Adrenal gland (tissue), 12 donors: ENCODE results near the gene DIO3. TPM values are rescaled to one million over a fixed set of nuclear protein-coding genes. Genes with fewer than 3 reads are reported as not detected.

Experiments used
- DNase-seq, 7 donors: peaks; one replicate each; pipeline ENCODE4 v3.0.0-alpha.2; 2019 to 2020
- H3K27ac ChIP-seq, 5 donors: fragments of 200-600 bp; sonication (generic) in 4 of 5; 1 replicate in 3 of 5; 2 replicates in 2 of 5; pipeline versions ENCODE4 v1.5.1 to v1.8.0; 2016 to 2020; ENCODE audit warnings: mild to moderate bottlenecking in 1 of 5
- H3K27me3 ChIP-seq: fragments of 200-600 bp; 2 replicates; pipeline ENCODE4 v1.8.0; 2021
- H3K36me3 ChIP-seq, 2 donors: fragments of 200-600 bp; replicated peaks in 1 of 2; 1 replicate in 1 of 2; 2 replicates in 1 of 2; pipeline versions ENCODE4 v1.5.1 to v1.8.0; 2018 to 2022
- H3K4me1 ChIP-seq, 2 donors: fragments of 200-600 bp; replicated peaks in 1 of 2; 1 replicate in 1 of 2; 2 replicates in 1 of 2; pipeline versions ENCODE4 v1.5.1 to v1.8.0; 2018 to 2021
- H3K4me3 ChIP-seq, 4 donors: fragments of 200-600 bp; sonication (generic) in 3 of 4; one replicate each; pipeline ENCODE4 v1.5.1; 2016 to 2018
- H3K9me3 ChIP-seq, 3 donors: fragments of 200-600 bp; sonication (generic) in 1 of 3; replicated peaks in 1 of 3; 1 replicate in 2 of 3; 2 replicates in 1 of 3; pipeline versions ENCODE4 v1.5.1 to v1.8.0; 2016 to 2021
- POLR2A ChIP-seq, 2 donors: fragments of 450-650 bp; IDR thresholded peaks; one replicate each; pipeline ENCODE4 v1.6.1; 2017; ENCODE audit warnings: antibody characterized with exemption in 2 of 2, mild to moderate bottlenecking in 2 of 2, moderate library complexity in 1 of 2
- WGBS, 4 donors: extraction: QIAGEN DNeasy Blood & Tissue Kit in 2 of 4; methylation state at CpG; one replicate each; pipeline versions ENCODE4 v1.1.5 to v1.1.7; 2013 to 2017; 5-methylcytosine and 5-hydroxymethylcytosine counted together
- intact Hi-C, 2 donors: fragments of 100-400 bp; cut with DNase I; formaldehyde crosslinking; loops; one replicate each; pipeline versions ENCODE4 v1.14.1 to v1.15.0; 2022 to 2023
- polyA plus RNA-seq, 3 donors: library from polyadenylated mRNA; stranded (reverse); fragments of 200-250 nt in 2 of 3; fragments of 350-450 nt in 1 of 3; fragmentation: Illumina TruSeq in 1 of 3; extraction: RNeasy Lipid Tissue Mini Kit (QIAGEN cat#74804) in 1 of 3; gene quantifications; one replicate each; pipeline ENCODE4 v1.2.3, GENCODE V29; 2013 to 2014
- total RNA-seq, 9 donors: library from RNA; depleted of rRNA in 4 of 9; stranded (reverse); fragments of >200 nt in 4 of 9; fragments of 120-200 nt in 1 of 9; fragmentation: NEBNext Ultra II Directional in 1 of 9; extraction: Animal tissue kit (Norgen Biotek cat#: 25700) in 1 of 9; gene quantifications; one replicate each; pipeline versions ENCODE4 v1.1.0 to v1.2.4, GENCODE V29; 2013 to 2023
- TF ChIP-seq, protein P1 (sequence below), 6 experiments: fragments of 450-650 bp in 4 of 6; fragments of 200-600 bp in 2 of 6; sonication (generic) in 1 of 6; IDR thresholded peaks; 1 replicate in 5 of 6; 2 replicates in 1 of 6; pipeline versions ENCODE4 v1.5.1 to v1.8.0; 2016 to 2021; ENCODE audit warnings: antibody characterized with exemption in 6 of 6, mild to moderate bottlenecking in 2 of 6, moderate library complexity in 1 of 6
- donor health status: healthy with polysubstance abuse.
- donor health status: Bipolar disorder and iron deficiency.
- donor health status: DM: yes; HTN: yes; CAD: no.
- donor health status: DM: no; HTN: no; CAD: no.
- donor health status: DM: no; HTN: no; CAD: no.
- donor health status: DM: yes; HTN: yes; CAD: no.

Gene DIO3
- total and polyA plus RNA-seq, 12 donors = 0.16 to 1.8 (median 0.27) TPM; not detected in 3

DNA sequence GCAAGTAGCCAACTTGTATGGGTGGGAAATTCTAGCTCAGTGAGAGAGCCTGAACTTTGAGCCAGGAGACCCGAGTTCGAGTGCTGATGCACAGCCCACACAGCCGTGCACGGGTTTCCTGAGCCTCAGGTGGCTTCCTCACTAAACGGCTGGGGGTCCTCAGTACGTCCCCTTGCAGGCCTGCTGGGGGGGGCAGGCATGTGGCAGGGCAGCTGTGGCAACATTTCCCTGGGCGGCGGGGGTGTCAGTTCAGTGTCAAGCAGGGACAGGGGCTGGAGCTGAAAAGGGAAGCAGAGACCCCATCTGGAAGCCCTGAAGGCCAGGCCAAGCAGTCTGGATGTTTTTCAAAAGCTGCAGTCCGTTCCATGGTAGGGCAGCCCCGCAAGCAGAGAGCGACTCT, 14.6 kb upstream of the DIO3 start:
- no peaks in the 10 kb centered on the region for H3K36me3 ChIP-seq
- no peaks in the 10 kb centered on the region for H3K27me3 ChIP-seq
- H3K4me1 ChIP-seq = no peaks in the 10 kb centered on the region
- no peaks in the 10 kb centered on the region for H3K9me3 ChIP-seq
- 77 to 88% (median 86%) methylated on average over 10 to 11 of the region's 11 CpGs for WGBS, 4 donors
- H3K4me3 ChIP-seq = no peak overlapping the region
- no peak overlapping the region for H3K27ac ChIP-seq
- no peak for DNase-seq
- intact Hi-C loops = no loop called here
- TF ChIP-seq, protein P1, sequence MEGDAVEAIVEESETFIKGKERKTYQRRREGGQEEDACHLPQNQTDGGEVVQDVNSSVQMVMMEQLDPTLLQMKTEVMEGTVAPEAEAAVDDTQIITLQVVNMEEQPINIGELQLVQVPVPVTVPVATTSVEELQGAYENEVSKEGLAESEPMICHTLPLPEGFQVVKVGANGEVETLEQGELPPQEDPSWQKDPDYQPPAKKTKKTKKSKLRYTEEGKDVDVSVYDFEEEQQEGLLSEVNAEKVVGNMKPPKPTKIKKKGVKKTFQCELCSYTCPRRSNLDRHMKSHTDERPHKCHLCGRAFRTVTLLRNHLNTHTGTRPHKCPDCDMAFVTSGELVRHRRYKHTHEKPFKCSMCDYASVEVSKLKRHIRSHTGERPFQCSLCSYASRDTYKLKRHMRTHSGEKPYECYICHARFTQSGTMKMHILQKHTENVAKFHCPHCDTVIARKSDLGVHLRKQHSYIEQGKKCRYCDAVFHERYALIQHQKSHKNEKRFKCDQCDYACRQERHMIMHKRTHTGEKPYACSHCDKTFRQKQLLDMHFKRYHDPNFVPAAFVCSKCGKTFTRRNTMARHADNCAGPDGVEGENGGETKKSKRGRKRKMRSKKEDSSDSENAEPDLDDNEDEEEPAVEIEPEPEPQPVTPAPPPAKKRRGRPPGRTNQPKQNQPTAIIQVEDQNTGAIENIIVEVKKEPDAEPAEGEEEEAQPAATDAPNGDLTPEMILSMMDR (IDR thresholded peaks at IDR 0.05) = no peak
- TF ChIP-seq POLR2A (IDR thresholded peaks at IDR 0.05) = no peak

DNA sequence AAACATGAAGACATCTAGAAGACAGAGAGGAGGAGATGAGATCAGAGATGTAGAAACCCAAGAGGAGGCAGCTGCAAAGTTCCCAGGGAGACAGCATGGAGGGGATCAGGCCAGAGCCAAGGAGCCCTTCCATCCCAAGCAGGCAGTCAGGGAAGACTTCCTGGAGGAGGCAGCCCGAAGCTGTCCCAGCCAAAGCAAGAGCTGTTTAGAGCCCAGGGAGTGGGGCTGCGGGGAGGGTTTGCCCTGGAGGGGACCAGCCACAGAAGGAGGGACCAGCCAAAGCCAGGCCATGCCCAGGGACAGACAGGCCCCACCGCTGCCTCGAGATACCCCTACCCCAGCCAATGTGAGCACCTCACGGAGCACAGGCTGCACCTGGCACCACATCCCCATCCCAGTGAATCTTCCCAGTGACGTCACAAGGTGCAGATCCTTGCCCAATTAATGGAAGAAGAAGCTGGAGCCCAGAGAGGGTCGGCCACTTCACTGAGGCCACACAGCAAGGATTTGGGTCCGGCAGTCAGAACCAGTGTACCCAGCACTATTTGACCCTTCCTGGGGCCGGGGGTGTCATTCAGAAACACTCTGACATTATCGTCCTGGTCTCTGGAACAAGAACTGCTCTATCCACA, 14.1 kb upstream of the DIO3 start:
- Histone ChIP-seq H3K27ac (no peak overlapping the region), H3K27me3 (no peaks in the 10 kb centered on the region), H3K4me3 (no peak overlapping the region), H3K36me3 (no peaks in the 10 kb centered on the region), H3K9me3 (no peaks in the 10 kb centered on the region), H3K4me1 (no peaks in the 10 kb centered on the region)
- WGBS, 4 donors = 73 to 85% (median 82%) methylated on average over 2 to 10 of the region's 10 CpGs
- no peak for DNase-seq
- intact Hi-C loops = no loop called here
- no peak for TF ChIP-seq POLR2A (IDR thresholded peaks at IDR 0.05)
- TF ChIP-seq, protein P1 (IDR thresholded peaks at IDR 0.05) = no peak

DNA sequence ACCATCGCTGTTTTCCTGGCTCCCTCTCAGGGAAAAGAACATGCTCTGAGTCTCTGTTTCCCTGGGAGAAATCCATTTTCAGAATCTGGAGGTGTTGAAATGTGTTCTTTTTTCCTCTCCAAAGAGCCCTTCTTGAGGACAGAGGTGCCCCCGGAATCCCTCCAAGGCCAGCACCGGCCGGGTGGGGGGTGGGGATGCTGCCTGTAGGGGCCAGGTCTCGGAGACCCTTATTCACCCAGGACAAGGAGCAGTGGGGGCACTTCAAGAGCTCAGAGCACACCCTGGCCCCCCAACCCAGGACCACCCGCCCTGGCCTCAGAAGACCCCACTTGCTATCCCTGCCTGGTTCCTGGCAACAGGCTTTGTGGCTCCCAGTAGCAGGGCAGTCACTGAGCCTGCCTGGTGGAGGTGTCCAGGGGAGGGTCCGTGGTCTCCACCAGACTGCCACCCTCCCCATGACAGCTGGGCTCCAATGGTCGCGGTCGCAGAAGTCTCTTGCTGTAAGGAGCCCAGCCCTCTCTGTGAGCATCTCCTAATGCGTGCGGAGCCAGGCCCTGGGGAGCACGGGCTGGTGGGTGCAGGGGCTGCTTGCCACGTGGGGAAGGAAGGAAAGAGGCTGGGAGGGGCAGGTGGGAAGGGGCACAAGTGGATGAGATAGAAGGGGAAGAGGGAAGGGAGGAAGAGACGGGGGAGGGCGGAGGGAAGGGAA, 13.2 kb upstream of the DIO3 start:
- 51 to 62% (median 55%) methylated on average over 15 to 16 of the region's 16 CpGs for WGBS, 4 donors
- no peaks in the 10 kb centered on the region for H3K9me3 ChIP-seq
- no peak for TF ChIP-seq POLR2A (IDR thresholded peaks at IDR 0.05)
- TF ChIP-seq, protein P1 (IDR thresholded peaks at IDR 0.05) = no peak
- no peak overlapping the region for H3K4me3 ChIP-seq
- intact Hi-C loops = no loop called here
- no peaks in the 10 kb centered on the region for H3K36me3 ChIP-seq
- H3K4me1 ChIP-seq = no peaks in the 10 kb centered on the region
- DNase-seq = no peak
- no peak overlapping the region for H3K27ac ChIP-seq
- no peaks in the 10 kb centered on the region for H3K27me3 ChIP-seq

DNA sequence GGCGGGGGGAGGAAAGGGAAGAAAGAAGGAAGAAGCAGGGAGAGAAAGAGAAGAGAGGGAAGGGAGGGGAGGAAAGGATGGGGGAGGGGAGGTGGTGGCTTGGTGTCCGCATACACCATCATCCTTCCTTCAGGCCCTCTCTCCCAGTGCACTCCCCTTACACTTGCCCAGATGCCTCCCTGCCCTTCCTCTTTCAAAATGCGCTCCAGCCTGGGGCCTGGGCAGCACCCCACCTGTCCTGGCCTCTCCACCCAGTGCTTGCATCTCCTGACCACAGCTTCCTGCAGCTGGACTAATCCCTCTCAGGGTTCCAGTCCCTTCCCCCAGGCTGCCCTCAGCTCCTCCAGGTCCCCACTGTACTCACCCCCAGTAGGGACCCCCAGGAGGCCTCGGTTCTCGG, 12.6 kb upstream of the DIO3 start:
- no peaks in the 10 kb centered on the region for H3K36me3 ChIP-seq
- H3K27ac ChIP-seq = no peak overlapping the region
- intact Hi-C loops = no loop called here
- TF ChIP-seq POLR2A (IDR thresholded peaks at IDR 0.05) = no peak
- TF ChIP-seq, protein P1 (IDR thresholded peaks at IDR 0.05) = no peak
- H3K9me3 ChIP-seq = no peaks in the 10 kb centered on the region
- H3K4me1 ChIP-seq = no peaks in the 10 kb centered on the region
- no peak overlapping the region for H3K4me3 ChIP-seq
- no peaks in the 10 kb centered on the region for H3K27me3 ChIP-seq
- 78 to 97% (median 90%) methylated on average over 4 to 5 of the region's 5 CpGs for WGBS, 4 donors
- DNase-seq = no peak
